Placental pericyte (primary cell): ENCODE data around the gene PIK3C2A. TPM values are rescaled to one million over a fixed set of nuclear protein-coding genes. Genes with fewer than 3 reads are reported as not detected.

Source experiments
- total RNA-seq: library from RNA; depleted of rRNA; stranded (reverse); fragments of >200 nt; gene quantifications from 2 replicates; pipeline ENCODE4 v1.2.3, GENCODE V29; 2012

PIK3C2A gene
- total RNA-seq, result 68.7 and 82.6 TPM in 2 replicates

GRCh38 chr11:17207317-17208256 is at the start of gene PIK3C2A:
Gene PIK3C2A (minus strand): TSS chr11:17207986. CDS start chr11:17169741, 38,245 bp downstream.

Other genes with a start within 250 kb of the PIK3C2A start
- gene PLEKHA7, start 193.6 kb downstream of the PIK3C2A start, total RNA-seq, result under 0.01 and 0.22 TPM in 2 replicates
- 603 and 878 TPM in 2 replicates for gene RPS13, start 130.3 kb downstream of the PIK3C2A start, total RNA-seq
- 59.0 and 294 TPM in 2 replicates for gene NUCB2, start 68.8 kb upstream of the PIK3C2A start, total RNA-seq
- gene NCR3LG1, start 143.8 kb upstream of the PIK3C2A start, total RNA-seq, result 12.7 and 17.5 TPM in 2 replicates
- not detected in 2 replicates for gene KCNJ11, start 180.7 kb upstream of the PIK3C2A start, total RNA-seq